Cardiac septum (tissue), 1 donor: Measurements from ENCODE around the gene ALG10B. TPM values are rescaled to one million over a fixed set of nuclear protein-coding genes. Genes with fewer than 3 reads are reported as not detected.

Experiments used
- DNase-seq: peaks from one replicate; pipeline ENCODE4 v3.0.0-alpha.2; 2020; ENCODE audit warnings: low spot score
- intact Hi-C: fragments of 100-400 bp; cut with DNase I; formaldehyde crosslinking; loops from one replicate; pipeline ENCODE4 v1.14.0; 2022
- total RNA-seq: library from RNA; stranded (reverse); fragmentation: NEBNext Ultra II Directional; extraction: Animal tissue kit (Norgen Biotek cat#: 25700); gene quantifications from one replicate; pipeline ENCODE4 v1.2.1, GENCODE V29; 2021
- donor health status: DM: no; HTN: no; CAD: no.

Gene ALG10B
- total RNA-seq, 1 donor from 2014 or later, result 5.5 TPM

DNA sequence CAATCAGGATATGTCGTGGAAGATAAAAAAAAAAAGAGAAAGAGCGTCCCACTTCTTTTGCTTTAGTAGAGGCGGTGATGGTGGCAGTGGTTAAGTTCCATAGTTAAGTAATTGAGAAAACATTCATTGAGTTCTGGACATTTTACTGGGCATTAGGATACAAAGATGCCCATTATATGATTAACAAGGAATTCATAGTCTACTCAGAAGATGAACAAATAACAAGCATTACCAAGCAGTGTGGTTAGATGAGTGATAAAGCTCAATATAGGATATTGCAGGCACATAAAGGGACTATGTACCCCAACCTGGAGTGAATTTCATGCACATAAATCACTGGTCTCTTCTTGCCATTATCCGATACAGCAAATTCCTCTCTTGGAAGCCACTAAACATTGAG, 53.7 kb downstream of the ALG10B start:
- DNase-seq, result no peak
- intact Hi-C loops, result no loop called here

DNA sequence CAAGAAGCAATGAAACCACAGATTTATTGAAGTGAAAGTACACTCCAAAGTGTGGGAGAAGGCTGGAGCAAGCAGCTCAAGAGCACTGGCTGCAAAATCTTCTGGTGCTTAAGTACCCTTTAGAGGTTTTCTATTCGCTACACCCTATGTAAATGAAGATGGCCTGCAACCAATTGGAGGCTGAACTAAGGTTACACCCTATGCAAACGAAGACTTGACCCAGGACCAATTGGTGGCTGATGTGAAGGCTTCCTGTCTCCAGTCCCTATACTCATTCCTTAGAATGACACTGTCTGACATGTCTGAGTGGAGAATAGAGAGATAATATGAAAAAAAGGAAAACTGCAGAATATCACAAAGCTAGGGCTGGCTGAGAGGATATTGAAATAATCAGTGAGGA, 57.2 kb downstream of the ALG10B start:
- intact Hi-C loops, result no loop called here
- no peak for DNase-seq

DNA sequence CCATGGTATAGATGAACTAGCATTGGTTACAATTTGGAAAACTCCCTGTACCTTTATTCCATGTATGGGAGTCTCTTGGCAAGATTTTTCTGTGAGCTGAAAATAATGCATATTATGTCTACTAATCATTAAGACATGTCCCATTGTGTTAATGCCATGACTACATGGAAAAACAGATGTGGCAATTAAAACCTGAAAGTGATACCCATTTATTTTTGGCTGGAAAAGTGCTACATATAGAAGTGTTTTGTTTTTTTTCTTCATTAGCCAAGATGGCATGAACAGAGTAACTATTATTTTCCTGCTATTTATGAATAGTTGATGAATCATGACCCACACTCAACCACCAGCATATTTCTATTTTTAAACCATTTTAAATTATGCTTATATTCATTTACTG, 58.2 kb downstream of the ALG10B start:
- intact Hi-C loops, result no loop called here
- DNase-seq, result no peak
